ENCODE data around the gene GALNT2.
A peak's percentile ranks its signal among the peaks of the same experiment; 100 is the strongest.

The GALNT2 gene

GRCh38 chr1:230135726-230136125 lies 68.7 kb downstream of the GALNT2 start:
- no peak for TF ChIP-seq REST (IDR thresholded peaks at IDR 0.05; ENCODE audit: insufficient replicate concordance, low read depth)
- TF ChIP-seq GABPA (IDR thresholded peaks at IDR 0.05; ENCODE audit: low read depth) = no peak
- no peak for TF ChIP-seq POLR2AphosphoS5 (IDR thresholded peaks at IDR 0.05; ENCODE audit: low read depth)
- TF ChIP-seq SPI1 (IDR thresholded peaks at IDR 0.05; ENCODE audit: borderline replicate concordance, low read depth) = no peak
- no peak for TF ChIP-seq CTCF (IDR thresholded peaks at IDR 0.05; ENCODE audit: insufficient read depth, low read length)
- no peak for DNase-seq (ENCODE audit: low read depth in 1 of 2, low spot score in 1 of 2)
- H3K4me3 ChIP-seq (replicated peaks; ENCODE audit: insufficient read depth, low read length) = no peak overlapping the region
- H3K27ac ChIP-seq (replicated peaks) = no peak overlapping the region
- H3K27me3 ChIP-seq (ENCODE audit: insufficient read depth, poor library complexity, severe bottlenecking) = no peaks in the 10 kb centered on the region

GRCh38 chr1:230136453-230137336 lies 69.7 kb downstream of the GALNT2 start:
- TF ChIP-seq REST (IDR thresholded peaks at IDR 0.05; ENCODE audit: insufficient replicate concordance, low read depth) (no peak), POLR2AphosphoS5 (IDR thresholded peaks at IDR 0.05; ENCODE audit: low read depth) (no peak; the same call in 1 of the 2 replicates), CTCF (IDR thresholded peaks at IDR 0.05; ENCODE audit: insufficient read depth, low read length) (no peak), SPI1 (IDR thresholded peaks at IDR 0.05; ENCODE audit: borderline replicate concordance, low read depth) (no peak), GABPA (IDR thresholded peaks at IDR 0.05; ENCODE audit: low read depth) (no peak)
- DNase-seq (ENCODE audit: low read depth in 1 of 2, low spot score in 1 of 2) = no peak
- Histone ChIP-seq H3K27ac (replicated peaks) (no peak overlapping the region), H3K27me3 (ENCODE audit: insufficient read depth, poor library complexity, severe bottlenecking) (no peaks in the 10 kb centered on the region), H3K4me3 (replicated peaks; ENCODE audit: insufficient read depth, low read length) (no peak overlapping the region)

- DNase-seq (ENCODE audit: low read depth in 1 of 2, low spot score in 1 of 2) = no peak
- Histone ChIP-seq H3K27ac (replicated peaks) (no peak overlapping the region), H3K27me3 (ENCODE audit: insufficient read depth, poor library complexity, severe bottlenecking) (no peaks in the 10 kb centered on the region), H3K4me3 (replicated peaks; ENCODE audit: insufficient read depth, low read length) (no peak overlapping the region)
- TF ChIP-seq CTCF (IDR thresholded peaks at IDR 0.05; ENCODE audit: insufficient read depth, low read length) (no peak), POLR2AphosphoS5 (IDR thresholded peaks at IDR 0.05; ENCODE audit: low read depth) (0 out of 2 replicates have a peak, but pooled peaks have one; percentile 16)
Measured at GRCh38 chr1:230137337-230137815, 70.3 kb downstream of the GALNT2 start.
